OCI-M1 (cell line): ENCODE results near the gene FAM120B.

Source experiments
- DNase-seq: peaks from one replicate; lab custom pipeline; 2025; lab: John Stamatoyannopoulos, UW

Gene FAM120B

DNA sequence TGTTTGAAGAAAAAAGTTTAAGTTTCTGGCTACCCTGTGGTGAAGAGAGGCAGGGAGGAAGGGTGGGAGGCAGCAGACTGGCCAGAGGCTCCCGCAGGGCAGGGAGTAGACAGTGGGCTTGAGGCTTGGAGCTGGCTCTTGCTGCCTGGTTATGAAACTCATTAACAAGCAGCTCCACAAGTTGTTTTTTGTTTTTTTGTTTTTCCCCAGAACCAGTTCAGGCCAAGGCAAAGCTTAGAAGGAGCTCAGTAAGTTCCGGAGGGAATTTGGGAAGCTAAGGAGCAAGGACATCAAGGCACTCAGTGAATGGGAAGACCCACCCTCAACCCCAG lies 19.7 kb upstream of the FAM120B start:
- no peak for DNase-seq

DNA sequence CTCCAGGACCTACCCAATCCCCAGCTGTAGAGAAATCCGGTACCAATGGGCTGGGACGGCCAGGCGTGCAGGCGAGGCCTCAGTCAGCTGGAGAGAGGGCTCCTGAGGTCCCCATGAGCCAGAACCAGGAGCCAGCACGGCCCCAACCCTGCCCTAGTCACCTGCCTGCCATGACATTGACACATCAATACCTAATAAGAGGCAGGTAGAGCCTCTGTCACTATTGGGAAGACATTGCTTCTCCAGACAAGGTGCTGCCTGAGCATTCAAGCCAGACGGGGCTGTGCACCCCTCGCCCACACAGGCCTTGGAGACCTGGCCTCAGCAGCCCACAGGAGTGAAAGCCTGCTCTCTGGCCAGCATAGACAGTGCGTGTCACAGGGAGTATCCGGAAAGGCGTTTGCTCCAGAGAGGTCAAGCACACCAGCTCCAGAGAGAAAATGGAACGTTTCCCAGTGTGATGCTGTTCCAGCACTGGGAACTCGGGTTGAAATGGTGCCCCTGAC lies 19.1 kb upstream of the FAM120B start:
- no peak for DNase-seq

DNA sequence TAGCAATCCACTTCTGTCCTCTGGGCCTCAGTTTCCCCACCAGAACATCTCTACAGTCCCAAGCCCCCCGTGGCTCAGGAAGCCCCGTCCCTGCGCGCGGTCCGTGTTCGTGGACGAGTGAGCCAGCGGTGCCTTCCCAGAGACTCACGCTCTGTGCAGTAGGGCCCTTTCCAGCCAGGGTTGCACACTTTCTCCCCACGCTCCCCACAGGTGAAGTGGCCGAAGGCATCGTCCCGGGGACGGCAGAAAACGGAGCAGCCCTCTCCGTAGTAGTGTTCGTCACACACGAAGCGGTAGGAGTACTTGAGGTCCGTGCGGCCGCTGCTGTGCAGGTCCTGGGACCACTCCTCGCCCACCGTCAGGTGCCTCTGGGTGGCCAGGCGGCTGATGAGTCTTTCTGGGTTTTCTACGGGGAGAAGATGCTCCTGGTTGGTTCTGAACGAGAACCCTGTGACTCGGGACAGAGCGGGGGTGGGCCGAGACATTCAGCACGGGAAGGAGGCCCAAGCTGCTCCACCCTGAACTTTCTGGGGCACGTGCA lies 18.4 kb upstream of the FAM120B start:
- no peak for DNase-seq

DNA sequence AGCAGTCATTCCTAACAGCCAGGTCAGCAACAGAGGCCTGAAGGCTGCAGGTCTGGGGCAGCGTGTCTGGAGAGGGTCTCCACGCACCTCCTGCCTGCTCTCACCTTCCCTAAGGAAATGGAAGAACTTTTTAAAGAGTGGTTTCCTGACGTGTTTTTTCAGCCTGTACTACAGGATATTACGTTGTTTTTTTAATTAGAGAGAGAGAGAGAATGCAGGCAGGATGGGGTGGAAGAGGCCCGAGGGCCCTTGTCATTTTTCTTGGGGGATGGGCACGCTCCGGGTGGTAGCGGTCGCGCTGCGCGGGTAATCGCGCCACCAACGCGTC lies 17.7 kb upstream of the FAM120B start:
- no peak for DNase-seq

DNA sequence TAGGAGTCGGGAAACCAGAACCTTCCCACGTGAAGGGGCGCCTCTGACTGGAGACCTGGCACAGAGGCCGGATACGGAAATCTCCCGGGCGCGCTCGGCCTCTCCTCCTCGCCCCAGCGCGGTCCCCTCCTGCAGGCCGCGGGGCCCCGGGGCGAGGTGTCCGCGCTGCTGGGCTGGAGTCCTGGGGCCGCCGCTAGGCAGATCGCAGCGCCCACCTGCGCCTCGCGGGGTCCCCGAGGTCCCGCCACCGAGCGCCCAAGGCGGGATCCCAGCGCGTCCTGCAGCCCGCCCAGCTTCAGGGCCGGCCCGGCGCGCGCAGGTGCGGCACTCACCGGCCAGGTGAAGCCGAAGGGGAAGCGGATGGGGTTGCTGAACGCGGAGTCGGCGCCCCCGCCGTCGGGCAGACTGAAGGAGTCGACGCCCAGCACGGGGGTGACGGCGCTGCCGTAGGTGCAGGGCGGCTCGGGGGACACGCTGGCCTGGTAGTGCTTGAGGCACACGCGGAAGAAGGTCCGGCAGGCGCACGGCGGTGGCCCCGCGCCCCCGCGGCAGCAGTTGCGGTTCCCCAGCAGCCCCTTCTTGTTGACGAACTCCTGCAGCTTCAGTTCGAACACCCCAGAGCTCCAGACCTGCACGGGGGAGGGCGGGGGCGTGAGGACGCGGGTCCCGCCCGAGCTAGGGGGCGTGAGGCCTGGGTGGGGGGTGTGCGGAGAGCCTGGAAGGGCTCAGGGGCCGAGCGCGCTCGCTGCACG lies 17.2 kb upstream of the FAM120B start:
- no peak for DNase-seq

DNA sequence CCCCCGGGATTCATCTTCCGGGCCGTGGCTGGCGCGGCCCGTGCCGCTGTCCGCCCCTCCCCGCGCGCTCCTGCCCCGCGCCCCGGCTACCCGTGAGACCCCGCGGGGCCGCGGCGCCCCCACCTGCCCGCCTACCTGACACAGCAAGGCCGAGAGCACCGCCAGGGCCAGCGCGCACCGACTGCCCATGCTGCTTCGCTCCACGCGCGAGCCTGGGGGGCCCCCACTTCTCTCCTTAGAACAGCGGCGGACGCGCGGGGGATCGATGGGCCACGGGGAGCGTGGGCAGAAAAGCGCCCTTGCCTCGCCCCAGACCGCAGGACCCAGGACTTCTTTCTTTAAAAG lies 16.6 kb upstream of the FAM120B start:
- DNase-seq, result no peak

DNA sequence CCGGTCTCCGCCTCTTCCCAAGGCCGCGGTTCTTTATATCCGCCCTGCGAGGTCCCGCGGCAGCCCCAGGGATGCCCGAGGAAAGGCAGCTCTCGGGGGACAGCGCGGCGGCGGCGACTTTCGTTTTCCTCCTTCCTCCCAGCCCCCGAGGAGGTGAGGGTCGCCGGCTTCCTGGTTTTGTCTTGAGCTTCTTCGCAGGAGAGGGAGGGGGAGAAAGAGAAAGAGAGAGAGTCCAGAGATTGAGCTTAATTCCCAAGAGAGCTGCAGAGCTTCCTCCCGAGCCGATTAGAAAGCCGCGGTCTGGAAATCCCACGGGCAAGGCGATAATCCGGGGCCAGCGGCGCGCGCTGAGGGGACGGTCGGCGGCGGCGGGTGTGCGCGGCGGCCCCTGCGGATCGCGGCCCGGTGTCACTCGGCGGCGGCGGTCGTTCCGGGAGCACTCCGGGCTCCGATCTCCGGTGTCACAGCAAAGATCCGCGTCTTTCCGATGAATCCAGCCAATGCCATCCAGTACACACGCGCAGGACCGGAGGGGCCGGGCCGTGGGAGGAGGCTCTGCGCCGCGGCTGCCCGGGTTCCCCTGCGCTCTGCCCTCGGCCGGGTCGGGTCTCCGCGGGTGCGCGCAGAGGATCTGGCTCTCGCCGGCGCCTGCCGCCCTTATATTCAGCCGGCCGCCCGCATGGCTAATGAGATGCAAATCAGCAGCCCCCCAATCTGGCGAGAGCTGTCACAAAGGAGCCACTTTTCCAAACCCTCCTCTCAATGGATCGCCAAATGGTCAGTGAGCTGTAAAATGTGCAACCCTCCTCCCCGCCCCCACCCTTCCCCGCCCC lies 16.0 kb upstream of the FAM120B start, which contains the start of gene DLL1:
DLL1 (minus strand) TSS at position 783 of the 833 bp plus-strand sequence. CDS start 939 bp downstream, outside the sequence.
- no peak for DNase-seq

DNA sequence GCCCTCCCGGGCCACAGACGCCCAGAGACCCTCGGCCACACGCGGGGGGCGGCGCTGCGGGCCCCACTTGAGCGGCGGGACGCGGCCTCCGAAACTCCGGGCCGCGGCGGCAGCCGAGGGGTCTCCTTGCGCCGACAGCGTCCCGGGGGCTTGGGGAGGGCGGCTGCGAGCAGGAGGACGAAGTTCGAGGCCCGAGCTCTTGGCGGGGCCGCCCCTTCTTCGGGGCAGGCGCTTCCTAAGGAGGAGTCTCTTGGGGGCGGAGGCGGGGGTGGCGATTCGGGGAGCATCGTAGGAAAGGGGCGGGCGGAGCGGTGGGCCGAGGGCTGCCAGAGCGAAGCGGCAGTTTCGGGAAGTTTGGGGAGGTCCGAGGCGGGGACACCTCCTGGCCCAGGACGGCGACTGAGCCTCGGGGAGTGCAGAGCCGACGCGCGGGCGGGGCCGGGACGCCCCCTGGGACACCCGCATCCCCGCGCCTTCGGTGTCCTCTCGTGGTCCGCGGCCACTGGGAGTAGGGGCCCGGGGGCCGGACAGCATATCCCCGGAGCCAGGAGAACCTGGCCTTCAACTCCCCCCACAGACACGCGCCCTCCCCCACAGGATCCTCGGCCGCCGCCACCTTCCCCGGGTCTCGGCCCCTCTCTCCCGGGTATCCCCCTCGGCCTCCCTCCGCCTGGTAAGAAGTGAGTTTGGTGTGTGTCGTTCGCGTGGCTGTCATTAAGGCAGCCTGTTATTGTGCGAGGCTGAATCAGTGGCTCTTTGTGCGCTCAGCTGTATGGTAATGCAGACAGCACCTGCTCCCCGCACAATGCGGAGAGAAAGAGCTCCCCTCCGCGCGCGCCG lies 15.1 kb upstream of the FAM120B start:
- DNase-seq, result no peak

DNA sequence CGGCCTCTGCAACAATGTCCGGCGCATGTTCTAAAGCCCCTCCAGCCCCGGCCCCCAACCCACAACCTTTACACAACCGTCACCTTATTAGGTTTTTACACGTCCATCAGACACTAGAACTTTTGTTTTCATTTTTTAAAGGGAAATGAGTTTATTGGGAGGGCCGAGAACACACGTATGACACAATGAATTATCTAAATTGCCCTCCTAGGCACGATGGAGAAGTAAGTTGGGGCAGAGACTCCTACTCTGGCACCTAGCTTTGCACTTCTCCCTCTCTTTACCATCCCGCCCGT lies 14.5 kb upstream of the FAM120B start:
- no peak for DNase-seq

DNA sequence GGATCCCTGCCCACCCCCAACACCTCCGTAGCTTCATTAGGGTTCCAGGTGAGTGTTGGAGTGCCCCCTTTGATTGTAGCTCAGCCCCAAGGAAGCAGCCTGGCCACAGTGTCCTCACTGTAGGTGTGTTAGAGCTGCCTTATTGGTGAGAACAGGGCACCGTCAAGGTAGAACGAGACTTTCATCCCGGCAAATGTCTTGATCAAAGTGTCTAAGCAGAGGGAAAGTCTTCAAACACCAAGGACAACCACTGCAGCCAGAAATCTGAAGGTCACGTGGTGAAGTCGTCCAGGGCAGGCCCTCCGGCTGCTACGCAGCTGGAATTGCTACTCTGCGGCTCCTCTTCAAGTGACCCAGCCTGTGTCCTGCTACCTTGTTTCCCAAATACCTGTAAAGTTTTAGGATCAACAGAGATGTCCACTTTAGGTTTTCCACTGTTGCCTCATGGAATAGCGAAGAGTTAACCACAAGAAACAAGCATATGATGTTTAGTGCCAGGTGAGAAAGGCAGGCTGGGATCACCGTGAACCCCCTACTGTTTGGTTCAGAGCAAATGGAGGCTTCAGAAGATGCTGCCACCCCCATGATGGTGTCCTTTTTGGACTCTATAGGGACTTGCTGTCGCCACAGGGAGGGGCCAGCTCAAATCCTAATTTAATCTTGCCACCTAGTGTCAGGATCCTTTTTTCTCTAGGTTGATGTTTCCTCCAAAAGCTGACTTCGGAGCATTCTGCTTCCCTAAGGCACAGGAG lies 14.0 kb upstream of the FAM120B start:
- DNase-seq, result peak; percentile 37

DNA sequence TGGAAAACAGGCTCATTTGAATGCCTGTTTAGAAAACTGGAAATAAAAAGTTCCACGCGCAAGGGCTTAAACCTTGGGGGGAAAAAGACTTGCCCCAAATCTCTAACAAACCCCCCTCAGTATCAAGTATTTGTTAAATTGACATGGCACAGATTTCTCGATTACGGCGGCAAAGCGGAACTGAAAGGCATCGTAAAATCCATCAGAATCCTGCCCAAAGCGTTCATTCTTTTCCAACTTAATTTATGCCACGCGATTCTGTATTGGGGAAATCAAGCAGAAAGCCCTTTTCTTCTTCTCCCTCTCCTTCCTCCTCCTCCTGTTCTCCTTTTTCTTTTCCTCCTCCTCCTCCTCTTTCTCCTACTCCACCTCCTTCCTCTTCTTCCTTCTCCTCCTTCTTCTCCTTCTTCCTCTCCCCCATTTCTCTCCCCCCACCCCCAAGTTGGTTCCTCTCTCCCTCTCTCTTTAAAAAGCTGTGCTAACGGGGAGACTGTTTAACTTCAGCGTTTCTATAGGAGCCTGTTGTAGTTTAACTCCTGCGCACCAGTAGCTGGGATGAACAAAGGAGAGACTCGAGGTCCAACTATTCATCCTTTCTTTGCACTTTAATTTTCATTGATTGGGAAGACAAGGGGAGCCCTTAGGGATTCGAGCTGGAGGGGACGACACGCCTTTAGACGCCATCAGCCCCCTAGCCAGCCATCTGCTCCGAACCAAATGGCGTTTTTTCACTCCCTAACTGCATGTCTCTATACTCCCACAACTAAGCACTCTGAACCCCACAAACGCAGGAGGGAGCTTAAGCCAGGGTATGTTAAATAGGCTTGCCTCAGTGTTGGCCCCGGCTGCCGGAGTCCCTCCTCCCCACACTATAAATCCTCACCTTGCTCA lies 13.0 kb upstream of the FAM120B start:
- DNase-seq, result no peak

DNA sequence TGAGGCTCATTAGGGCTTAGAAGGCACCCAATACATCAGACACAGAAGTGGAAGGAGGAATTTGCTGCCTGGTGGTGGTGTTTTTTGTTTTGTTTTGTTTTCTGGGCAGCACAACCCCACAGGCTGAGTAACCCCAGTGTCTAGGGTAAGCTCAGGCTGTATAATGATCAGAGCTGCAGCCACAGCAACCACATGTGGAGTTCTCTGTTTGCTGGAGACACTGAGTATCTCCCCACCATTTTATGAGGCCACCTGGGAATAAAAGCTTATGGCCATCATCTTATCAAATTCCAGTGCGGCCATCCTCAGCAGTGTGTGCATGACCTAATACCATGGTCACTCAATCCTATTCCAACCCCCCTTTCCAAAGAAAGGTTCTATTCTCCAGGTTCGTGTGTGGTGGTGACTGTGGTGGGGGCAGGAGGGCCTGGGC lies 12.2 kb upstream of the FAM120B start:
- DNase-seq, result no peak

DNA sequence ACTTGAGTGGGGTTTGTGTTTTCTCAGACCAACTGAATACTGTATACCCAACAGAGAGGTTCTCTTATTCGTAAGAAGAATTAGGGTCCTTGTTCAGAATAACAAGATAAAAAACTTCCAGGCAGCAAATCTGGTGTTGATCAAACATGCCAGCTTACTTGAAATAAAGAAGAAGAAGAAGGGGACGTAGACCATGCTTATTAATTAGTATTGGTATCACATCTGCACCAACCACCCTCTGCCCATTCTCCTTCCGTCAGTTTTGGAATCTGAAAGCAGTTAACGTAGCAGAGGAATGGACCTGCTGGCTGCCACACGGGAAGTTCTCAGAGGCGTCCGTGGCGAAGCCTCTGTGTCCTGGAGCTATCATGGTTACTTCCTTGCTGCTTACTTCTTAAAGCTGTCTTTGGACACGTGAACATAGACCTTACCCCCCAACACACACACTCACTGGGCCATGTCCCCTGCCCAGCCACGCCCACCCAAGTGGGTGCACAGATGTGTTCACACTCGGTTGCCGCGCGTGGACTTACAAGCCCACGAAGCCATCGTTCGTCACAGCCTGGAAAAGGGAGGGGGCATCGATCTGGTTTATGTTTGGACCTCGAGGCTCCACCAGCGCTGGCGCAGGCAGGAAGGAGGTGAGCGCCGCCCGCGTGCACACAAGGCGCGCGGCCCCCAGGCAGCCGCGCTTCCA lies 11.6 kb upstream of the FAM120B start:
- DNase-seq, result no peak

DNA sequence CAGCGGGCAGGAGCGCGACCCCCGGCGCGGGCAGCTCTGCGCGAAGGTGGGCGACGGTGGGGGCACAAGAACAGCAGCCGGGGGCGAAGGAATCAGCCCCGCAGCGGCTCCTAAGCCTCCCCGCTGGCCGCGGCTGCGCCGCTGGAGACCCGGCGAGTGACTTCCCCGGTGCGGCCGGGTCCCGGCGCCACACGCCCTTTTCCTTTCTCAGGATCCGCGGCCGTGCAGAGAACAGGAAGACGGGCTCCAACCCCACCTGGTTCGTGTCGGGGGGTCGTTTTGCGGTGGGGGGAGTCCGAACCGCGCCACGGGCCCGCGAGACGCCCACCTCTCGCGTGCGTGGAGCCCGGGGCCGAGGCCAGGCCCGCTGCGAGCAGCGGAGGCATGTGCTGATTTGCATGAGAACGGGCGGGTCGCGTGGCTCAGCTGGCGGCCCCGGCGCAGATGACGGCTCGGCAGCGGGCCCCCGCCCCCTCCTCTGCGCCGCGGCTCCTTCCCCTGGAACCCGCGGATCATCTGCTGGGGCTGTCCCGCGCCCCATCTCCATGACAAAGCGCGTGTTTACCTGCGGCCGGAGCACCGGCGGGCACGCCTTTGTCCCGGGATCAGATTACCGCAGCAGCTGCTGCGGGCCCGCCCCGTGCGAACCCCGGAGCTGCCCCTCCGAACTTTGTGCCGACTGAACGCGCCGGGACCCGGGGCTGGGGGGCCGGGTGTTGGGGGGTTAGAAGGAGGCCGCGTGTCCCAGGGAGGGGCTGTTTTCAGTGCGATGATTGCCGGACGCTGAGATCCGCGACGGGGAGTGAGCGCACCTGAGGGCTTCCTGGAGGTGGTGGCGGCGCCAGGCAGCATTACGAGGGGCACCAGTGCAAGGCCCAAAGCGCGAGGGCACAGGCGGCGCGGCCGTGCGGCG lies 10.8 kb upstream of the FAM120B start:
- no peak for DNase-seq

DNA sequence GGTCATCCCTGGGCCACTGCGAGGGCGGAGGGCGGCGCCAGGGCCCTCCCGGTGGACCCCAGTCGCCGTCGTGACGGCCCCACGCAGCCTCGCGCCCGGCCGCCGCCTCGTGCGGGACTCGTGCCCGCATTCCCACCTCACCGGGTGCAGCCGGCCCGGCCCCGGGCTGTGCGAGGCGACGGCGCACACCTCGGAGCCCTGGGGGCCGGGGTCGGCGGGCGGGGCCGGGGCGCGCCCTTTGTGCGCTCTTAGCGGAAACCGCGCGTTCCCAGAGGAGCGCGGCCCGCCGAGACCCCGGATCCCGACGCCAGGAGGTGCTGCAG lies 10.2 kb upstream of the FAM120B start:
- DNase-seq, result no peak

DNA sequence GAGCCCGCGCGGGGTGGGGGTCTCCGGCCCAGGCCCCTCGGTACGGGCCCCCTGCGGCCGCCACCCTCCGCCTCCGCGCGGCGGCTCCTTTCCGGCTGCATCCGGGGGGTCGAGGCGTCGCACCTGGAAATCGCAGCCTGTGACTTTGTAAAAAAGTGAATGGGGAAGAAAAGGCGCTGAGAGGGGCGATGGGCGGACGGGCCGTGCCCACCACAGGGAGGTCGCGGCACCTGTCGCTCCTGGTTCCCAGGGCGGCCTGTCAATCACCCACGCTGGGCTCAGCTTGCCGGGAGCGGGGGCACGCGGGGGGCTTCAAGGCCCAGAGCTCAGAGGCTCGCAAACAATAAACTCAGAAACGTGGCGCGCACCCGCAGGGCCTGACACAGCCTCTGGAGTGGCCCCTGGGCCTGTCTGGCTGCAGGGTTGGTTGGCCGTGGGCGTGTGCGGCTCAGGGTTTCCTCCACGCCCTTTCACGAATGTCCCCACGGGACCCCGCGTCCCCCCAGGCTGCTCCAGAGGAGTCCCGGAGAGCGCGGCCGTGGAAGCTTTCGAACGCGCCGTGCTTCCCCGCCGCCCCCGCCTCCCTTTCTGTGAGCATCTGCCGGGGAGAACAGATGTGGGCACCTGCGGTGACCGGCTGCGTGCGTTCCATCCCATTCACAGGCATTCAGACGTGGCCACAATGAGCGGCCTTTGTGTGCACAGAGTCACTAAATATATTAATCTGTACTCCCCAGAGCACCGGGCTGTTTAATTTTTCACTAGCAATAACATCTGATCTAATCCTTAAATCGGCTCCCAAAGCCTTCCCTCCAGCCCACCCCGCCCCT lies 9.6 kb upstream of the FAM120B start:
- DNase-seq, result no peak

DNA sequence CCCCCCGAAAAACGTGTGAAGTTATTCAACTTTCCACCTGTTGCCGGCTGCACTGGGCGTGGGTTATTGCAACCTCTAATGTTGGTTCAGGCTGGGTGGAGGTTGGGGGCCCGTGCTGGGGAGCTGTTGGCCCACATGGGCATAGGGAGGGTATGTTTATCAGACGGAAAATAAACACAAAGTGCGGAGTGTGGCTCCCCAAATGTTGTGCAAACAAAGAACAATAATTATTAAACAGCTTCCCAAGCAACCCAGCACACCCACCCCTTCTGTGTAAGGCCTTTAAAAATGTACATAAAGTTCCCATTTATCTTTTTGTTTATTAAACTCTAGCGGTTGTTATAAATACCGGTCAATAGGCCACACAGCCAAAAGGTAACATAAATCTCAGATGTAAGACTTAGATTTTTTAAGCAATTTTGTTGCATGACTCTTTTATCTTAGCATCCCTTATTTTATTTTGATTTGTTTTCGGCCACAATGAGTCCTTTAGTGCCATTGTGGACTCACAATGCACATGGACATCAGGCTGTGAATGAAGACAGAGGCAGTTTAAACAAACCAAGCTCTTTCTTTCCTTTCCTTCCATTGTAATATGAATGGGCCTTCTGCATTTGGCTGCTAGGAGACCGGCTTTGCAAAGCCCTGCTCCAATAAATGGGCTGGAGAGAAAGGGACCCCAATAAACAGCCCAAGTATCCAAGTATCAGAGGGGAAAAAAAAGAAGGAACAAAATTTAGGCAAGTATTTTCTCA lies 8.8 kb upstream of the FAM120B start:
- DNase-seq, result no peak

DNA sequence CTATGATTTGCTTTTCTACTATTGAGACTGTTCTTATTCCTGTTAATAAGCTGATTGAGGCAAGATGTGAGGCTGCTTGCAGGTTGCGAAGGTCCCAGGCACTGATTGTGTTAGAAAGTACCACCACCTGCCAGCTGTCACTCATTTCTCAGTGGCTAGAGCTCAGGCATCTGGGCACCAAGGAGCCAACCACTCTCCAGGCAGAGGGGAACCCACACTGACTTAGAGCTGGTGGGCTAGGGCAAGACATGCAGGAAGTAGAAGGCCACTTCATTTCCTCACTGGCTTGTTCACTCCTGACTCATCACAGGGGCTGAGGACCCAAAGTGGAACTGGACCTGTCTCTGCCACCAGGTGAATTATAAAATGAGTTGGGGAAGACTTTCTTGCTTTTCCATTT lies 7.9 kb upstream of the FAM120B start:
- DNase-seq, result no peak
